Measurements from ENCODE around the gene SEL1L3. TPM values are rescaled to one million over a fixed set of nuclear protein-coding genes. Genes with fewer than 3 reads are reported as not detected.
"Not testable (repeated sequence)": the region's sequence is repeated elsewhere in the genome, so short reads cannot be mapped to it uniquely, and the experiment has no call there.

SEL1L3 gene
- total RNA-seq, 4 donors from 2014 or later = 2.2 to 29.8 (median 5.4) TPM

DNA sequence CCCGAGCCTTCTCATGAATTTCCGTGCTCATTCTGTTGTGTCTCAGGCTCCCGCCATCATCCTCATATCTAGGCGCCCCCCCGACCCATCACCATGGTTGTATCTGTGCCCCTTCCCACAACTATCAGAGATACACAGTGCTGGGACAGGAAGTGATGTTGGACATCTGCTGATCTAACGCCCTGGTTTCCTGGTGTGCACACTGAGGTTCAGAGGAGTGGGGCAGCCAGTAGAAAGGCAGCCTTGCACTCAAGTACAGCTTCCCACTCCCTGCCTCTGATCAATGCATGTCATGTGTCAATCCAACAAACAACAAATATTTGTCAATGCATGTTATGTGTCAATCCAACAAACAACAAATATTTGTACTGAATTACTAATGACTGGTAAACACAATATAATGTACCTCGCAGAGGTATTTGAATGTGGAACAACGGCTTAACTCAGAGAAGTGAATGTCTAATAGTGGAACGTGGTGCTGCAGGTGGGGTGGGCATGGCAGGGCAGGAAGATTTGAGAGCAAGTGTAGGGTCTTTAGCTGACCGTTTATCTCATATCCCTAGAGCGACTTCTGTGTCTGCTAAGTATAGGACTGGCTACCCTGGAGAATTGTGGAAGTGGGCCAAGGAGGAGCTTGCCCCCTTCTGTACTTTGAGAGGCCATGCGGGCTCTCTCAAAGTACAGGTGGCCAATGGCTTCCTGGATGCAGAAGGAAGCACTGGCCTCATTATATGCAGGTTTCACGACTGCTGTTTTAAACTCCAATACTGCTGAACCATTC lies 10.3 kb upstream of the SEL1L3 start:
- no peak for TF ChIP-seq POLR2A (IDR thresholded peaks at IDR 0.05)
- no peak for TF ChIP-seq POLR2AphosphoS5 (IDR thresholded peaks at IDR 0.05)
- TF ChIP-seq, protein P1, sequence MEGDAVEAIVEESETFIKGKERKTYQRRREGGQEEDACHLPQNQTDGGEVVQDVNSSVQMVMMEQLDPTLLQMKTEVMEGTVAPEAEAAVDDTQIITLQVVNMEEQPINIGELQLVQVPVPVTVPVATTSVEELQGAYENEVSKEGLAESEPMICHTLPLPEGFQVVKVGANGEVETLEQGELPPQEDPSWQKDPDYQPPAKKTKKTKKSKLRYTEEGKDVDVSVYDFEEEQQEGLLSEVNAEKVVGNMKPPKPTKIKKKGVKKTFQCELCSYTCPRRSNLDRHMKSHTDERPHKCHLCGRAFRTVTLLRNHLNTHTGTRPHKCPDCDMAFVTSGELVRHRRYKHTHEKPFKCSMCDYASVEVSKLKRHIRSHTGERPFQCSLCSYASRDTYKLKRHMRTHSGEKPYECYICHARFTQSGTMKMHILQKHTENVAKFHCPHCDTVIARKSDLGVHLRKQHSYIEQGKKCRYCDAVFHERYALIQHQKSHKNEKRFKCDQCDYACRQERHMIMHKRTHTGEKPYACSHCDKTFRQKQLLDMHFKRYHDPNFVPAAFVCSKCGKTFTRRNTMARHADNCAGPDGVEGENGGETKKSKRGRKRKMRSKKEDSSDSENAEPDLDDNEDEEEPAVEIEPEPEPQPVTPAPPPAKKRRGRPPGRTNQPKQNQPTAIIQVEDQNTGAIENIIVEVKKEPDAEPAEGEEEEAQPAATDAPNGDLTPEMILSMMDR (IDR thresholded peaks at IDR 0.05) = no peak
- no peak for TF ChIP-seq EP300 (IDR thresholded peaks at IDR 0.05)
- no peaks in the 10 kb centered on the region for H3K36me3 ChIP-seq
- H3K4me1 ChIP-seq = no peaks in the 10 kb centered on the region
- no peaks in the 10 kb centered on the region for H3K27me3 ChIP-seq
- ATAC-seq = no peak
- no peaks in the 10 kb centered on the region for H3K9me3 ChIP-seq
- H3K4me3 ChIP-seq = no peak overlapping the region
- no peak overlapping the region for H3K27ac ChIP-seq
- WGBS, 2 donors (ENCODE audit: low coverage in 1 of 2) = 84 to 94% methylated on average over 11 of the region's 13 CpGs

DNA sequence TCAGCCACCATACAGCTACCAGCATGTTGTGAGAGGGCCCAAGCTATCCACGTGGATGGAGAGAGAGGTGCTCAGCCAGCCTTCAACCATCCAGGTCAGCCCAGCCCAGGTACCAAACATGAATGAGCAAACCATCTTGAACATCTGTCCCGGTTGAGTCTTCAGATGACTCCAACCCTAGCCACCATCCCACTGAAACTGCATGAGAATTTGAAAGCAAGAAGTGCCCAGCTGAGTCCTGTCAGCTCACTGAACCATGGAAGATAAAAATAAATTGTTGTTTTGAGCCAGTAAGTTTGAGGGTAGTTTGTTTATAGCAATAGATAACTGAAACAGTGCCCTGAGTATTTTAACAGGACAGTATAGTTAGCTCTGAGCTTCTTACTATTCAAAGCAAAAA lies 7.3 kb upstream of the SEL1L3 start:
- no peak for ATAC-seq
- H3K9me3 ChIP-seq = no peaks in the 10 kb centered on the region
- H3K4me3 ChIP-seq = no peak overlapping the region

DNA sequence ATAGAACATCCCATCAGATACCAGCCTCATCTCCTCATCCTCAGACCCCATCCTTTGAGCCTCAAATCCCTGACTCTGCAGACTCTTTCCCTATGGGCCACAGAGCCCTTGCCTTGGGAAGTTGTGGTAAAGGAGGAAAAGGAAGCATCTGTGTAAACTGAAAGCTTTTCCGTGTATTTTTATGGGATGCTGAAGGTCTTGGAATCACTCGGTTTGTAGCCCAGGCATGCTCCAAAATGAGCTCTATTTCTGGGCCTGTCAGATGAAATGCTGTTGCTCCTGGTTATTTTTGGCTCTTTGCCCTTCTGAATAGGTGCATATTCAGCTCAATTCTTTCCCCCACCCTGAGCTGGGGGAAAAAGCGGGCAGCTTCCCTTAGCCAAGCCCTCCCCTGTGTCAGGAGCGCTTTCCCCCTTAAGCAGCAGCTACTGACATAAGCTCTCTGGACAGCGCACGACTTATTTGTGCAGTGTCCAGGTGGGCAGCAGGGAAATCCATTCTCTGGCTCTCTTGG lies 5.0 kb upstream of the SEL1L3 start:
- Histone ChIP-seq H3K27me3 (no peaks in the 10 kb centered on the region), H3K4me3 (no peak overlapping the region), H3K36me3 (no peaks in the 10 kb centered on the region), H3K27ac (no peak overlapping the region), H3K9me3 (no peaks in the 10 kb centered on the region), H3K4me1 (peaks cover 0 to 8% (median 0%) of the 10 kb centered on the region in 3 donors)
- WGBS, 2 donors (ENCODE audit: low coverage in 1 of 2) = 52 to 53% methylated on average over 2 to 6 of the region's 6 CpGs
- TF ChIP-seq POLR2AphosphoS5 (IDR thresholded peaks at IDR 0.05) (no peak), POLR2A (IDR thresholded peaks at IDR 0.05) (no peak)
- no peak for ATAC-seq

More for the DNA sequence above, 7.3 kb upstream of the SEL1L3 start:
- 100% methylated on average over 1 of the region's 2 CpGs; no CpG with 5 or more reads in 1 of the 2 donors for WGBS, 2 donors (ENCODE audit: low coverage in 1 of 2)
- H3K27me3 ChIP-seq = no peaks in the 10 kb centered on the region
- no peak overlapping the region for H3K27ac ChIP-seq
- no peaks in the 10 kb centered on the region for H3K36me3 ChIP-seq
- no peaks in the 10 kb centered on the region for H3K4me1 ChIP-seq
- TF ChIP-seq, protein P1 (IDR thresholded peaks at IDR 0.05) = no peak
- TF ChIP-seq POLR2AphosphoS5 (IDR thresholded peaks at IDR 0.05) (no peak), EP300 (IDR thresholded peaks at IDR 0.05) (no peak), POLR2A (IDR thresholded peaks at IDR 0.05) (no peak)

DNA sequence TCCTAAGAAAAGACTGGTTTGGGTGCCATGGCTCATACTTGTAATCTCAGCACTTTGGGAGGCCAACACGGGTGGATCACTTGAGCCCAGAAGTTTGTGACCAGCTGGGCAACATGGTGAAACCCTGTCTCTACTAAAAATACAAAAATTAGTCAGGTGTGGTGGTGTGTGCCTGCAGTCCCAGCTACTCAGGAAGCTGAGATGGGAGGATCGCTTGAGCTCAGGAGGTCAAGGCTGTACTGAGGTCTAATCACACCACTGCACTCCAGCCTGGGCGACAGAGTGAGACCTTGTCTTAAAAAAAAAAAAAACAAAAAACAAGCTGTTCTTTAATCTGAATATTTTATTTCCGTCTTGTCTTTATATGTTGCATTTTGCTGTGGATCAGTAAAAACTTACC lies 3.6 kb upstream of the SEL1L3 start:
- not testable (repeated sequence) for H3K4me3 ChIP-seq, ATAC-seq, H3K27ac ChIP-seq, H3K36me3 ChIP-seq, H3K9me3 ChIP-seq
- WGBS, 2 donors (ENCODE audit: low coverage in 1 of 2) = 90 to 95% methylated on average over 3 of the region's 4 CpGs
- Histone ChIP-seq H3K27me3 (peaks cover 12% of the 10 kb centered on the region), H3K4me1 (peaks cover 0 to 20% (median 0%) of the 10 kb centered on the region in 3 donors)

DNA sequence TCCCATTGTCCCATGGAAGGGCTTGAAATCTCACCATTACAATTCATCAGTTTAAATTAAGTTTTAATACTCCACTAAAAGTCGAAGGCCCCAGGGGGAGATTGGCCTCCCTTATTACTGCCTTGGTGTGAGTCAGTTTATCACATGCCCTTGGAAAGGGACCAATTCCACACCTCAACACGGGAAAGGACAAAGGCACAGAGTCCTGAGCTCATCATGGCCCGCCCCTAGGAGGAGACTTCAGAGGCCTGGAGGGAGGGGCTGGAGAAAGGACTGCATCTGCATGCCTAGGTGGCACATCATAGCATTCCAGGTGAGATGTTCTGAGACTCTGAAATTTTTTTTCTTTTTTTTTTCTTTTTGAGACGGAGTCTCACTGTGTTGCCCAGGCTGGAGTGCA lies 2.8 kb upstream of the SEL1L3 start:
- 56 to 80% methylated on average over 1 to 3 of the region's 4 CpGs for WGBS, 2 donors (ENCODE audit: low coverage in 1 of 2)
- TF ChIP-seq, protein P1 (IDR thresholded peaks at IDR 0.05) = no peak
- no peak for TF ChIP-seq EP300 (IDR thresholded peaks at IDR 0.05)
- no peak for TF ChIP-seq POLR2A (IDR thresholded peaks at IDR 0.05)
- TF ChIP-seq POLR2AphosphoS5 (IDR thresholded peaks at IDR 0.05) = no peak
- Histone ChIP-seq H3K4me3 (no peak overlapping the region), H3K27ac (no peak overlapping the region), H3K4me1 (peaks cover 0 to 26% (median 0%) of the 10 kb centered on the region in 3 donors), H3K9me3 (no peaks in the 10 kb centered on the region), H3K27me3 (peaks cover 20% of the 10 kb centered on the region), H3K36me3 (no peaks in the 10 kb centered on the region)
- ATAC-seq = no peak

All from gastroesophageal sphincter (tissue), 4 donors.